SKM-1 treated with dmso at 0.1 percent for 144 hours (cell line): ENCODE results near the gene SLC38A1.
"Not testable (repeated sequence)": the region's sequence is repeated elsewhere in the genome, so short reads cannot be mapped to it uniquely, and the experiment has no call there.

Source experiments
- DNase-seq: peaks from one replicate; lab custom pipeline; 2025; ENCODE audit not compliant: unreplicated experiment; lab: John Stamatoyannopoulos, UW

The SLC38A1 gene

DNA sequence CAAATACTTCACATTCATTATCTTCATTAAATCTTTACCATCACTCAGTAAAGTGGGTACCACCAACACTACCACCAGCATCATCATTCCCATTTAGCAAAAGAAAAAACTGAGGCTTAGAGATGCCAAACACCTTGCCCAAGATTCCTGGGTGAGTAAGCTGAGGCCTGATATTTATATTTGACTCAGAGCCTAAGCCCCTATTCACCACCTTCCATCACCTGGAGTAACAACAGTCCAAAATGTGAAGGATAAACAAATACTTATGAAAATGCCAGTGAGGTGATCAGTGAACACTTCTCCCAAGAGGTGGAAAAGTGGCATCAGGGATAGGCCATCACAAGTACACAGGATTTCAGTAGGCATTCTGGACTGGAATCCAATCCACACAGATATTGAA, 3.7 kb downstream of the SLC38A1 start:
- DNase-seq: no peak

DNA sequence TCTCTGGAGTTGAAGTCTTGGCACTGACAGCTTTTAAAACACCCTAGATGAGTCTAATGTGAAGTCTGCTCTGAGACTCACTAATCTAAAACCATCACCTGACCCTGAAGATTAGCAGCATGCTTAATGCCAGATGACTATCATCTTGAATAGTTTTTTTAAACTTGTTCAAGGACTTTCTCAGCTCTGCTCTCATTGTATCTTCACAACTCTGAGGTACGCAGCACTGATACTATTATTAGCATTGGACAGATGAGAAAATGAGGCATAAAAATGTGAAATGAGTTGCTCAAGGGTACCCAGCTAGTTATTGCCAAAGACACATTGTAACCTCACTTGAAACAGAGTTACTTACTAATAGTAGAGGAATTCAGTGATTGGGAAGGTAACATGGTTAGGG, 4.8 kb downstream of the SLC38A1 start:
- DNase-seq: no peak

DNA sequence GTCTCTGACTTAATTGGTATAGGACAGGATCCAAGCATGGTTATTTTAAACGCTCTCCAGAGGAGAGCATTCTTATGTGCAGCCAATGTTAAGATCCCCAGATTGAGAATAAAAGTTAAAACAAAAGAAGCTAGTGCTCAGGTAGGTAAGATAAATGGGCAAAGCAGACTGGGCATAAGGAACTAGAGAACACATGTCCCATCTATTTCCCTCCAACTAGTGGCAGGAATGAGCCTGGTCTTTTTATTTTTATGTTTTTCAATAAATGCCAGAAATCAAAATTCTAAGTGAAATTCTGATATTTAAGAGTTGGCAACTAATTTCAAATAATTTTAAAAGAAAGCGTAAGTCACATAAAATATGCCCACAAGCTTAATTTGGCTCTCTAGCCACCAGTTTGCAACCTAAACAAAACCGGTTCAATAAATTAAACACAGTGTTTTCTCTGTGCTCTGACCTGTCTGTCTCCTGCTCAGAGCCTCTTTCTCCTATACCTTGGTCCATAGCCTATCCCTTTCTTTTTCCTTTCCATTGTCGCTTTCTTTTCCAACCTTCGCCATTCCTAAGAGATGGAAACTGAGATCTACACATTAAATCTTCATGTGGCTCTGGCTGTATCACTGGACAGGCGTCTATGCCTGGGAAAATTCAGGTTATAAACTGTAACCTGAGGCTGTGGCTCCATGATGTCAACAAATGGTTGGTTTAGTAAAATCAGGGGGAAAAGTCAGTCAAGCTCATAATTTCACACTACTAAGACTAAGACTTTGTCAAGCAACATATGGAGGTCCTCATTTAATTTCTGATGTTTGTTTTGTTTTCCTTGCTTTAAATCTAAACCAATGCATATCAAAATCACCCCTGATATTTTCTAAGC, 5.5 kb downstream of the SLC38A1 start:
- no peak for DNase-seq

DNA sequence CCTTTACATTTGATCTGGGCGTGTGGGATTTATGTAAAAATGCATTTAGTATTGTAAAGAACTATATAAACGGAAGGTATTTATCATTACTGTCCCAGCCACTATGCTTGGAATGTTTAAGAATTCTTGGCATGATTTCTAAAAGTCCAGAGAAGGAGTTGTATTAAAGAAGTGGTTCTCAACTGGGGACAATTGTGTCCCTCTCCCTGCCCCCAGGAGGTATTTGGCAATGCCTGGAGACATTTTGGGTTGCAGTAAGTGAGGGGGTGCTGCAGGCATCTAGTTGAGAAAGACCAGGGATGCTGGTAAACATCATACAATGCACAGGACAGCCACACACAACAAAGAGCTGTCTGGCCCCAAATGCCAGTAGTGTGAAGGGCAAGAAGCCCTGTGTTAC, 7.2 kb downstream of the SLC38A1 start:
- DNase-seq: no peak

DNA sequence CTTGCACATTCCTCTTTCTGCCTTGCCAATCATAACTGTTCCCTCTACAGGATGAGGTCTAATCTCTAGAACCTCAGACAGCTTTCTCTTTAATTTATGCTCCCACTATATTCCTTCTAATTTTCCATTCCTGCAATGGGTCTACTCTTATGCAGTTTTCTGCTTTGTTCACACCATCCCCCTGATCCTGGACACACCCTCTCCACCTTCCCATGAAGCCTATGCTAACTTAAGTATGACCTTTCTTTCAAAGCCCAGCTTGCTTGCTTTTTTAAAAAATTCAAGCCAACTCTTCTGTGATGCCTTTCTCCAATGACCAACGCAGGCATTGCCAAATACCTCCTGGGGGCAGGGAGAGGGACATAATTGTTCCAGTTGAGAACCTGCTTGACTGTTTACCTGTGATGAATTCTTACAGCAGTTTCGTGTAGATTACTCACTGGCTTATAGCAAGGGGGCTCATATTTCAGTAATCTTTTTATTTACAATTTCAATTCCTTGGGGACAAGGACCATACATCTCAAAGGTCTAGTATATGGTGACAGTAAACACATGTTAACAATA, 7.8 kb downstream of the SLC38A1 start:
- no peak for DNase-seq

DNA sequence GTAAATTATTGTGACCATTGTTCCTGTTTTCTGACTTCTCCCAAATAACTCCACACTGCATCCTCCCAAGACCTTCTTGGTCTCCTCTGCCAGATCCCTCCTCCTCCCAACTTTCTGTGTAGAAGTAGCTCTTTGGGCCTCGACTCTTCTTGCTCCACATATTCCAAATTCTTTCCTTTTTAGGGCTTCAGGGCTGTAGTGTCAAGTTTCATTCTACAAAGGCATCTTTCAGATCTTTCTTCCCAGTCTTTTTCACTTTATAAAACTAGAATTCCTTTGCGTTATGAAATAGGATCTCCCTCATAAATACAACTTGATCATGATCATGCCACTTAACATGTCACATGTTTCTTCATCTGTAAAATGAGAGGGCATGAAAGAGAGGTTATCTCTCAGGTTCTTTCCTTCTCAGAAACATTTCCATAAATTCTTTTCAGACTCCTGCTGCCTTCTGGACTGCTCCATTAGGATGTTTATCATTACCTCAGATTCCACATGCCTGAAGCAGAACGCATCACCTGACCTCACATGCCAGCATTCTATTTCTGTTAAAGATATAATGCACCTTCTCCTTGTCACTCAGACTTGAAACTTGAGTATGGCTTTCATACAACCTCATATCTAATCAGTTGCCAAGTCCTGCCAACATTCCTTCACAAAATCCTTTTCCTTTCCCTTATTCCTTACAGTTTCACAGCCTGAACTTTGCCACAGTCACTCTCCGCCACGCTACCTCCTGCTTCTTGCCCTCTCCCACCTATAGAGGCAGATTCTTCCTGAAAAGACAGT, 8.5 kb downstream of the SLC38A1 start:
- DNase-seq: no peak

DNA sequence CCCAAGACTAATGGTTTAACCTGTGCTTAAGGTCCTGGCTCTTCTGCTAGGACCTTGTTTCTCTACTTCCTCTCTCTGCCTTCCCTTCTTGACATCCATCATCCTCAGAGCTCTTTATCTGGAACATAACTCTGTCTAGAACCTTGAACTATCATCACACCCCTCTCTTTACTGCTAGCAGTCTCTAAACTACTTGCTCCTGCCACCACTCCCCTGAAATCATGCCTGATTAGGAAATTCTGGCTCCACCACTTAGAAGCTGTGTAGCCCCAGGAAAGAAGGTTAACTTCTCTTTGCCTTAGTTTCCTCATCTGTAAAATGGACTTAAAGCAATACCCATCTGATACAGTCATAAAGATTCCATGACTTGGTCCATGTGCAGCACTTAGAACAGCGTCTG, 9.1 kb downstream of the SLC38A1 start:
- DNase-seq: no peak

DNA sequence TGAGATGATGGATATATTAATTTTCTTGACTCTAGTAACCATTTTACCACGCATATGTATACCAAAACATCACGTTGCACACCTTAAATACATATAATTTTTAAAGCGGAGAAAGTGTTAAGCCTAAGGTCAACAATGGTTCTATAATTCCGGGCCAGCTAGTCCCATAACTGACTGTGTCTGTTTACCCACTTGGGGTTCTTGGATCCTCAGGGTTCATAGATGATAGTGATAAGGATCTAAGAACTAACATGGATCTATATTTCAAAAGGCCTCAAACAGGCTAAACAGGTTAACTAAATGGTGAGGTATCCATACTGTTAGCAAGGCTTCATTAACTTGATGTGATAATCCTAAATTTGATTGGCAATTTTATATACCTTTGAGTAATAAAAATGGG, 9.8 kb downstream of the SLC38A1 start:
- DNase-seq: no peak

DNA sequence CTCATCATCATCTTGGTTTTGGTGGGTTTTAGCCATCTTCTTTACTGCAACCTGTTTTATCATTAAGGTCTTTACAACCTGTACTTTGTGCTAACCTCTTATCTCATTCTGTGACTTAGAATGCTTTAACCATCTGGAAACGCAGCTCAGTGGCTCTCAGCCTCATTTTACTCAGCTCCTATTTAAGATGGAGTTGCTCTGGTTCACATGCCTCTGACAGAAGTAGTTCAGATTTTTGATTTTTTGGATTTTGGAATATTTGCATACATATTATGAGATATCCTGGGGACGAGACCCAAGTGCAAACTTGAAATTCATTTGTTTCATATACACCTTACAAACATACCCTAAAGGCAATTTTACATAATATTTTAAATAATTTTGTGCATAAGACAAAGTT, 10.7 kb downstream of the SLC38A1 start:
- DNase-seq: no peak

DNA sequence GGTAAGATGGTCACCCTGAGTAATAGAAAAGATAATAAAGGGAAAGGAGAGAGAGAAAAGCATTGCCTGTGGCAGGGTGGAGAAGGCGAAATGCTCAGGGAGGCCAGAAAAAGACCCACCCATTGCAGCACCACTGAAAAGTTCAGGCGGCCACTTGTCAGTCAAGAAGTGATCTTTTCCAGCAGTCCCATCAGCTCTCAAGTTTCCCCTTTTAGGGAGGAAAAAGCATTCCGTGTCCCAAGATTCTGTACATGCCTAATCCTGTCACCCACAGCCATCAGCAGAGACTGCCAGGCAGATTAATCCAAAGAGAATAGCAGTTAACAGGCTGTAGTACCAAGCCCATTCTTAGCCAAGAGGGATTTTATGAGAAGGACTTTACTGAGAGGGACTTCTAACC, 11.9 kb downstream of the SLC38A1 start:
- no peak for DNase-seq

DNA sequence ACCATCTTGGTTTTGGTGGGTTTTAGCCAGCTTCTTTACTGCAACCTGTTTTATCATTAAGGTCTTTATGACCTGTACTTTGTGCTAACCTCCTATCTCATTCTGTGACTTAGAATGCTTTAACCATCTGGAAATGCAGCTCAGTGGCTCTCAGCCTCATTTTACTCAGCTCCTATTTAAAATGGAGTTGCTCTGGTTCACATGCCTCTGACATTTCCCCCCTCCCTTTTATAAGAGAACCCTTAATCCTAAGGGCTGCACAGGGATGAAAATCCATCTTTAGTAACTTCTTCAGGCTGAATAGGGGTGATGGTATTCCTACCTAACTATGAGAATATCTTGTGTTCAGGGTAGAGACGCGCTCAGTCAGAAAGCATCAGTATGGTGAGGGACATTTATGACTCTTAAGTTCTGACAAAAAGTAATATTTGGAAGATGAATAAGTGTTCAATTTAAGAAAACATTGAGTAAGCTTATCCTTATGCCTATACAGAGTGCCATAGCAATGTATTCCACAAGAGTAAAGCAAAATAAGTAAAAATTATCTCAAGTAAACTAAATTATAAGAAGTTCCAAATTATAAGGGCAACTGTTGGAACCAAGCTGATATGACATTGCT, 15.2 kb downstream of the SLC38A1 start:
- DNase-seq: no peak

DNA sequence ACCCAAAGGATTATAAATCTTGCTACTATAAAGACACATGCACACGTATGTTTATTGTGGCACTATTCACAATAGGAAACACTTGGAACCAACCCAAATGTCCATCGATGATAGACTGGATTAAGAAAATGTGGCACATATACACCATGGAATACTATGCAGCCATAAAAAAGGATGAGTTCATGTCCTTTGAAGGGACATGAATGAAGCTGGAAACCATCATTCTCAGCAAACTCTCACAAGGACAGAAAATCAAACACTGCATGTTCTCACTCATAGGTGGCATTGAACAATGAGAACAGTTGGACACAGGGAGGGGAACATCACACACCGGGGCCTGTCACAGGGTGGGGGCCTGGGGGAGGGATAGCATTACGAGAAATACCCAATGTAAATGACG, 16.8 kb downstream of the SLC38A1 start:
- not testable (repeated sequence) for DNase-seq

DNA sequence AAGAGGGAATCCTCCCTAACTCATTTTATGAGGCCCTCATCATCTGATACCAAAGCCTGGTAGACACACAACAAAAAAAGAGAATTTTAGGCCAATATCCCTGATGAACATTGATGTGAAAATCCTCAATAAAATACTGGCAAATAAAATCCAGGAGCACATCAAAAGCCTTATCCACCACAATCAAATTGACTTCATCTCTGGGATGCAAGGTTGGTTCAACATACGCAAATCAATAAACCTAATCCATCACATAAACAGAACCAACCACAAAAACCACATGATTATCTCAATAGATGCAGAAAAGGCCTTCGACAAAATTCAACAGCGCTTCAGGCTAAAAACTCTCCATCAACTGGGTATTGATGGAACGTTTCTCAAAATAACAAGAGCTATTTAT, 18.9 kb downstream of the SLC38A1 start:
- DNase-seq: not testable (repeated sequence)

DNA sequence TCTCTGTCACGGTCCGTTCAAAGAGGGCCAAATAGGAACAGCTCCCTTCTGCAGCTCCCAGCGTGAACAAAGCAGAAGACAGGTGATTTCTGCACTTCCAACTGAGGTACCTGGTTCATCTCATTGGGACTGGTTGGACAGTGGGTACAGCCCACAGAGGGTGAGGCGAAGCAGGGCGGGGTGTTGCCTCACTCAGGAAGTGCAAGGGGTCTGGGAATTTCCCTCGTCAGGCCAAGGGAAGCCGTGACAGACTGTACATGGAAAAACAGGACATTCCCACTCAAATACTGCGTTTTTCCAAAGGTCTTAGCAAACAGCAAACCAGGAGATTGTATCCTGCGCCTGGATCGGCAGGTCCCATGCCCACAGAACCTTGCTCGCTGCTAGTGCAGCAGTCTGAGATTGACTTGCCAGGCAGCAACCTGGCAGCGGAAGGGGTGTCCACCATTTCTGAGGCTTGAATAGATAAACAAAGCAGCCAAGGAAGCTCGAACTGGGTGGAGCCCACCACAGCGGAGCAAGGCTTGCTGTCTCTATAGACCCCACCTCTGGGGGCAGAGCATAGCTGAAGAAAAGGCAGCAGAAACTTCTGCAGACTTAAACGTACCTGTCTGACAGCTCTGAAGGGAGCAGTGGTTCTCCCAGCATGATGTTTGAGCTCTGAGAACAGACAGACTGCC, 22.7 kb downstream of the SLC38A1 start:
- DNase-seq: no peak

DNA sequence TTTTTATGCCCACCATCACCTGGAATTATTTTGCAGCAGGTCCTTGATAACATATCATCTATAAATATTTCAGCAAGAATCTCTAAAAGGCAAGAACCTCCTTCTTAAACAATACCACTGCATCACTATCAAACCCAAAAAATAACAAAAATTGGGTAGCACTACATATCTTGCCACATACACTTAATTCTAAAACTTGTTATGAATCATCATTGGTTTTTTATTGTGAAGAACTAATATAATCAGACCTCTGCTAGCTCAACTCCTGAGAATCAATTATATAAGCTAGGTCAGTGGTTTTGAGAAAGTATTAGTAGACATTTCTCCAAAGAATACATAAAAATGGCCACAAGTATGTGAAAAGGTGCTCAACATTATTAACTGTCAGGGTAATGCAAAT, 23.8 kb downstream of the SLC38A1 start:
- DNase-seq: no peak

DNA sequence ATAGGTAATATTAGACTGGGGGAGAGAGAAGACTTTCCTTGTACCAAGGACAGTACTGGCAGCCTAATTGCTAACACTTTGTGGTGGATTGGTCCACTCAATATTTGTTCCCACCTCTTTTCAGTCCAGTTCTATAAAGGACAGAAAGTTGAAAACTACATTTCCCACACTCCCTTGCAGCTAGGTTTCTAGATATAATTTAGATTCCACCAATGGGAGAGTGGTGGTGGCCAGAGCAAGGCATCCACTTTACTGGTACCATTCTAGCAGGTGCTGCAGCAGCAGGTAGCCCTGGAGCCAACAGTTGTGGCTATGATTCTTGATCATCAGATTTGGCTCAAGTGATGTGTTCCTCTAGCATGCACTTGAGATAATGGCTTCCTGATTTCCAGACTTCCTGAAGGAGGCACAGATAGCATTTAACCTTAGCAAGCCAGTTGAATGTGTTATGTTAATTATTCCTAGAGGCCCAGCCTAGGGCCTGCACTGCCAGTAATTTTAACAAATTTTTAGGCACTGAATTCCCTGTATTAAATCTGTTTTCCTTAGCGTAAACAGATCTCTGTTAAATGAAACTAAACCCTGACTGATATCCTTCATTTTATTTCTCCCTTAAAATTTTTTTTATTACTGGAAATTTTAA, 24.4 kb downstream of the SLC38A1 start:
- no peak for DNase-seq

DNA sequence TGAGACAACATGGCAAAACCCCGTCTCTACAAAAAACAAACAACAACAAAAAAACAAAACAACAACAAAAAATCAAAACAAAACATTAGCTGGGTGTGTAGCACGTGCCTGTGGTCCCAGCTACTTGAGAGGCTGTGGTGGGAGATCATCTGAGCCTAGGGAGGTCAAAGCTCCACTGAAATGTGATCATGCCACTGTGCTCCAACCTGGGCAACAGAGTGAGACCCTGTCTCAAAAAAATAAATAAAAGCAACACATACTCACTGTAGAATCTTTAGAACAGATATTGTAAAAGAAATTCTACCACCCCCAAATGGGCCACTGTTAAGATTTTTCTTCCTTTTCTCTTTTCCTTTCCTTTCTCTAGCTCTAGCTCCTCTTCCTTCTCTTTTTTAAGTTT, 26.3 kb downstream of the SLC38A1 start:
- no peak for DNase-seq

DNA sequence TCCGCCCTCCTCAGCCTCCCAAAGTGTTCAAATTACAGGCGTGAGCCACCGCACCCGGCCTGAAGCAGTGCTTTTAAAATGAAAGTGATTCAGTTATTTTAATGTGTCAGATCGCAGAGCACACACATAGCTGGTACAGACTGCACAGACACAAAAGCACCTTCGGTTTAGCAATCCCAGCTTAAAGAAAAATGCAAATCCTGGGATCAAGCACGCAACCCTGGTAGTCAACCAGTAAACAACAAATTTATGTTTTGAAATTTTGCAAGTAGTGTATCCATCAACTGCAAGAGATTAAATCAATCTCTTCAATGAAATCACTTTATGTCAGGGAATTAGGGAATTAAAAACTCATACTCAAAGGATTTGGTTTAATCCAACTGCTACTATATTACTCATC, 28.4 kb downstream of the SLC38A1 start:
- no peak for DNase-seq

DNA sequence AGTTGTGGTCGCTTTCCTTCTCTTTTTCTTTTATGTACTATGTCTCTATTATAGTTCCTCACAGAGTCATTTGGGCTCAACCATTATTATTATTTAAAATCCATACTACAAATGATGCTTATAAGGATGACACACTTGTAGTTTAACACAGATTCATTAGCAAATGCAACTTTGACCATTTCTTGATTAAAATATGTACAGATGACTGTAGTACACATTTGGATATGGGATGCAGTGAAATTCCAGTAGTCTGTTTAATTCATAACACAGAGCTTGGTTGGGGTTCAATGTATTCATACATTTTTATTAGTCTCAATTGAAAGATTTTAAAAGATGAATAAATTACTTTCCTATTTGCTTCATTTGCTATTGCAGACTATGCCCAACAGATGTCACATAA, 30.0 kb downstream of the SLC38A1 start:
- no peak for DNase-seq

DNA sequence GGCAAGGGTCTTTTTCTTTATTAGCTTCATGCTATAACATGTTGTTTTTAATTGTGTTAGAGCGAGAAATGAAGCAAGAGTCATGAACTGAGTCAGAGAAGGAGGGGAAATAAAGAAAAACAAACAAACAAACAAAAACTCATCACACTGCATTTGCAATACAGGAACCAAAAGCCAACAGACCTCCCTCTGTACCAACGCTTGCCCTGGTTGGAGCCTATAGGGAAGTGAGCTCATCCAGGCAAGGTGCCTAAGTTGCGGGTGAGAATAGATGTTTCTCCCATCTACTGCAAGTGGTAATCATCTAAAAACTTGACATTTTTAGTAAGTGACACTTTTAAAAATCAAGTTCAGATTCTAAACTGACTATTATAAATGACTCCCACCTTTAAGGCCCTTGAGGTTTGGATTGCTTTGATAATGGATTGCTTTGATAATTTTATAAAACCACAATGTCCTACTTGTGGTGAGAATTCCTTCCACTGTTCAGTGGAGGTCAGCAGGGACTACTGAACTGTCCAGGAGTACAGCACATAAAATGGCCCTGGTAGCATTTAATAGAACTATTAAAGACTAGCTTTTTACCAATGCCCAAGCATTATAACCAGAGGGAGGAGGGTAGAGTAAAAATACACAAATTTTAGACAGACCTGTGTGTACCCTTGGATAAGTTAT, 31.3 kb downstream of the SLC38A1 start:
- DNase-seq: no peak
